H9 (cell line): ENCODE data around the gene CPSF4L. TPM values are rescaled to one million over a fixed set of nuclear protein-coding genes. Genes with fewer than 3 reads are reported as not detected.

Experiments
- DNase-seq: peaks from one replicate; pipeline ENCODE4 v3.0.0-alpha.2; 2017
- H2AFZ ChIP-seq: one replicate; pipeline ENCODE4 v1.6.1; 2013; ENCODE audit warnings: mild to moderate bottlenecking, low read length, control low read depth, moderate library complexity
- H2AK5ac ChIP-seq: 2 replicates; pipeline ENCODE4 v1.6.1; 2013; ENCODE audit warnings: low read length, control low read depth, mixed read lengths; ENCODE audit not compliant: insufficient read length
- H2BK120ac ChIP-seq: one replicate; pipeline ENCODE4 v1.6.1; 2013; ENCODE audit warnings: low read depth, mild to moderate bottlenecking, low read length, control low read depth, inconsistent platforms; ENCODE audit not compliant: poor library complexity, severe bottlenecking
- H2BK12ac ChIP-seq: 2 replicates; pipeline ENCODE4 v1.6.1; 2013; ENCODE audit warnings: low read length, control low read depth, mixed read lengths, low read depth; ENCODE audit not compliant: insufficient read length
- H2BK15ac ChIP-seq: 2 replicates; pipeline ENCODE4 v1.6.1; 2013; ENCODE audit warnings: low read depth, low read length, control low read depth
- H2BK20ac ChIP-seq: one replicate; pipeline ENCODE4 v1.6.1; 2013; ENCODE audit warnings: low read depth, mild to moderate bottlenecking, low read length, control low read depth, inconsistent platforms; ENCODE audit not compliant: poor library complexity, severe bottlenecking
- H2BK5ac ChIP-seq: 2 replicates; pipeline ENCODE4 v1.6.1; 2013; ENCODE audit warnings: low read length, control low read depth, mixed read lengths; ENCODE audit not compliant: insufficient read length
- H3K14ac ChIP-seq: 2 replicates; pipeline ENCODE4 v1.6.1; 2013; ENCODE audit warnings: low read length, control low read depth; ENCODE audit not compliant: insufficient read depth
- H3K18ac ChIP-seq: 2 replicates; pipeline ENCODE4 v1.6.1; 2013; ENCODE audit warnings: low read depth, mild to moderate bottlenecking, mixed read lengths, low read length, control low read depth; ENCODE audit not compliant: insufficient read length
- H3K23ac ChIP-seq: 2 replicates; pipeline ENCODE4 v1.6.1; 2013; ENCODE audit warnings: low read length, control low read depth, mixed read lengths, low read depth; ENCODE audit not compliant: insufficient read length
- H3K23me2 ChIP-seq: 2 replicates; pipeline ENCODE4 v1.6.1; 2013; ENCODE audit warnings: low read depth, mild to moderate bottlenecking, mixed read lengths, low read length, control low read depth; ENCODE audit not compliant: insufficient read length, poor library complexity, severe bottlenecking
- H3K27ac ChIP-seq: 2 replicates; pipeline ENCODE4 v1.5.1; 2013; ENCODE audit warnings: low read length, control low read depth, mixed read lengths, low read depth; ENCODE audit not compliant: insufficient read length
- H3K27me3 ChIP-seq: 2 replicates; pipeline ENCODE4 v1.6.1; 2013; ENCODE audit warnings: low read length, control low read depth, inconsistent platforms; ENCODE audit not compliant: insufficient read depth
- H3K4ac ChIP-seq: 2 replicates; pipeline ENCODE4 v1.6.1; 2013; ENCODE audit warnings: low read depth, mild to moderate bottlenecking, control low read depth, inconsistent platforms, low read length, moderate library complexity
- H3K4me1 ChIP-seq: 2 replicates; pipeline ENCODE4 v1.6.1; 2013; ENCODE audit warnings: low read length, control low read depth, inconsistent platforms; ENCODE audit not compliant: insufficient read depth
- H3K4me2 ChIP-seq: 2 replicates; pipeline ENCODE4 v1.6.1; 2013; ENCODE audit warnings: low read length, control low read depth, mixed read lengths; ENCODE audit not compliant: insufficient read length, insufficient read depth
- H3K56ac ChIP-seq: 2 replicates; pipeline ENCODE4 v1.6.1; 2013; ENCODE audit warnings: low read depth, mild to moderate bottlenecking, mixed read lengths, low read length, control low read depth; ENCODE audit not compliant: insufficient read length
- H3K79me1 ChIP-seq: 2 replicates; pipeline ENCODE4 v1.6.1; 2013; ENCODE audit warnings: low read depth, mild to moderate bottlenecking, moderate library complexity, low read length, control low read depth, inconsistent platforms; ENCODE audit not compliant: insufficient read depth, poor library complexity, severe bottlenecking
- H3K79me2 ChIP-seq: 2 replicates; pipeline ENCODE4 v1.6.1; 2013; ENCODE audit warnings: low read length, control low read depth, inconsistent platforms; ENCODE audit not compliant: insufficient read depth
- H3K9ac ChIP-seq: 2 replicates; pipeline ENCODE4 v1.6.1; 2013; ENCODE audit warnings: low read length, control low read depth, mixed read lengths; ENCODE audit not compliant: insufficient read length; ENCODE audit errors: extremely low read depth
- H3K9me3 ChIP-seq: one replicate; pipeline ENCODE4 v1.6.1; 2013; ENCODE audit warnings: low read depth, low read length, inconsistent platforms; ENCODE audit not compliant: control insufficient read depth
- H3T11ph ChIP-seq: one replicate; pipeline ENCODE4 v1.6.1; 2013; ENCODE audit warnings: mild to moderate bottlenecking, low read length, control low read depth, inconsistent platforms
- H4K20me1 ChIP-seq: one replicate; pipeline ENCODE4 v1.6.1; 2013; ENCODE audit not compliant: control insufficient read depth, insufficient read length, insufficient read depth
- H4K5ac ChIP-seq: 2 replicates; pipeline ENCODE4 v1.6.1; 2013; ENCODE audit warnings: low read depth, mild to moderate bottlenecking, mixed read lengths, low read length, control low read depth; ENCODE audit not compliant: insufficient read length
- H4K8ac ChIP-seq: replicated peaks from 2 replicates; pipeline ENCODE4 v1.6.1; 2013; ENCODE audit warnings: low read length, control low read depth, mixed read lengths, low read depth; ENCODE audit not compliant: insufficient read length
- H4K91ac ChIP-seq: 2 replicates; pipeline ENCODE4 v1.6.1; 2013; ENCODE audit warnings: low read depth, mild to moderate bottlenecking, moderate library complexity, mixed read lengths, low read length, control low read depth; ENCODE audit not compliant: insufficient read length
- H3K27ac Mint-ChIP-seq, 3 experiments: 2 replicates in 2 of 3; 3 replicates in 1 of 3; pipeline ENCODE4 v1.8.0; 2020 to 2021; ENCODE audit warnings: mixed read lengths in 3 of 3, mild to moderate bottlenecking in 1 of 3, moderate library complexity in 1 of 3
- H3K27me3 Mint-ChIP-seq: 2 replicates; pipeline ENCODE4 v1.8.0; 2021; ENCODE audit warnings: low read depth, mild to moderate bottlenecking, moderate library complexity, mixed read lengths
- H3K36me3 Mint-ChIP-seq, 3 experiments: 2 replicates in 2 of 3; 3 replicates in 1 of 3; pipeline ENCODE4 v1.8.0; 2020 to 2021; ENCODE audit warnings: low read depth in 3 of 3, mixed read lengths in 3 of 3; ENCODE audit not compliant: insufficient read depth in 1 of 3
- H3K4me1 Mint-ChIP-seq, 2 experiments: 2 replicates each; pipeline ENCODE4 v1.8.0; 2020; ENCODE audit warnings: mixed read lengths in 2 of 2
- H3K4me3 Mint-ChIP-seq, 2 experiments: 2 replicates in 1 of 2; 3 replicates in 1 of 2; pipeline ENCODE4 v1.8.0; 2020 to 2021; ENCODE audit warnings: mild to moderate bottlenecking in 2 of 2, mixed read lengths in 2 of 2, moderate library complexity in 1 of 2
- H3K9me3 Mint-ChIP-seq, 2 experiments: 2 replicates in 1 of 2; 3 replicates in 1 of 2; pipeline ENCODE4 v1.8.0; 2020; ENCODE audit warnings: mild to moderate bottlenecking in 2 of 2, mixed read lengths in 2 of 2, moderate library complexity in 1 of 2
- WGBS: extraction: QIAGEN DNeasy Blood & Tissue Kit; methylation state at CpG from one replicate; pipeline ENCODE4 v1.1.7; 2013; ENCODE audit warnings: missing lambda C conversion rate, low lambda C conversion rate, mixed read lengths; ENCODE audit not compliant: insufficient read length; ENCODE audit errors: extremely low coverage; 5-methylcytosine and 5-hydroxymethylcytosine counted together
- total RNA-seq: library from RNA; stranded (reverse); gene quantifications from 2 replicates; pipeline ENCODE4 v1.2.1, GENCODE V29; 2021
- TF ChIP-seq, protein P1 (sequence below): fragments of 200-600 bp; sonication (generic); conservative IDR thresholded peaks from 3 replicates; pipeline ENCODE4 v1.8.0; 2021; ENCODE audit warnings: antibody characterized with exemption, mild to moderate bottlenecking

The CPSF4L gene
- total RNA-seq, 1 experiment from 2014 or later = not detected

DNA sequence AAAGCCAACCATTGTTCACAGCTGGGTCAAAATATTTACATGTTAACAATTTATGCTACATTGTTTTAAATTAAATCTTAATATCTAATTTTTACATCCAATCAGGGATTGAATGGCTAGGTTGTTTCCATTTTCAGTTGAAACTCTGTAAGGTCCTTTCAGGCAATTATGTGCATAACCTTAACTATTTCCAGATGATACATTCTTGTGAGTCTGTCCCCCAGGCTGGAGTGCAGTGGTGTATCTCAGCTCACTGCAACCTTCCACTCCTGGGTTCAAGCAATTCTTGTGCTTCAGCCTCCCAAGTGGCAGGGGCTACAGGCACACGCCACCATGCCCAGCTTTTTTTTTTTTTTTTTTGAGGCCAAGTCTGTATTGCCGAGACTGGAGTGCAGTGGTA is 39.7 kb upstream of the CPSF4L start:
- Histone ChIP-seq H3K14ac (no peak overlapping the region), H3T11ph (no peak overlapping the region), H2BK5ac (no peak overlapping the region), H3K79me1 (no peaks in the 10 kb centered on the region), H2BK12ac (no peak overlapping the region), H4K20me1 (no peaks in the 10 kb centered on the region), H3K9ac (no peak overlapping the region), H4K91ac (no peak overlapping the region), H2BK20ac (no peak overlapping the region), H3K23ac (no peak overlapping the region), H3K56ac (no peak overlapping the region), H2BK120ac (no peak overlapping the region), H2BK15ac (no peak overlapping the region), H2AFZ (no peak overlapping the region), H2AK5ac (no peak overlapping the region), H3K18ac (no peak overlapping the region), H3K27ac (no peak overlapping the region), H4K5ac (no peak overlapping the region), H3K4ac (no peak overlapping the region), H3K4me2 (no peak overlapping the region), H3K9me3 (no peaks in the 10 kb centered on the region), H3K23me2 (no peaks in the 10 kb centered on the region), H3K79me2 (no peaks in the 10 kb centered on the region), H3K4me1 (peaks cover 4% of the 10 kb centered on the region; the same call in 1 of the 2 replicates), H4K8ac (no peak overlapping the region), H3K27me3 (no peaks in the 10 kb centered on the region)
- peaks cover 0 to 7% (median 0%) of the 10 kb centered on the region in 3 experiments; a peak in 2 of 7 replicates for H3K36me3 Mint-ChIP-seq
- TF ChIP-seq, protein P1, sequence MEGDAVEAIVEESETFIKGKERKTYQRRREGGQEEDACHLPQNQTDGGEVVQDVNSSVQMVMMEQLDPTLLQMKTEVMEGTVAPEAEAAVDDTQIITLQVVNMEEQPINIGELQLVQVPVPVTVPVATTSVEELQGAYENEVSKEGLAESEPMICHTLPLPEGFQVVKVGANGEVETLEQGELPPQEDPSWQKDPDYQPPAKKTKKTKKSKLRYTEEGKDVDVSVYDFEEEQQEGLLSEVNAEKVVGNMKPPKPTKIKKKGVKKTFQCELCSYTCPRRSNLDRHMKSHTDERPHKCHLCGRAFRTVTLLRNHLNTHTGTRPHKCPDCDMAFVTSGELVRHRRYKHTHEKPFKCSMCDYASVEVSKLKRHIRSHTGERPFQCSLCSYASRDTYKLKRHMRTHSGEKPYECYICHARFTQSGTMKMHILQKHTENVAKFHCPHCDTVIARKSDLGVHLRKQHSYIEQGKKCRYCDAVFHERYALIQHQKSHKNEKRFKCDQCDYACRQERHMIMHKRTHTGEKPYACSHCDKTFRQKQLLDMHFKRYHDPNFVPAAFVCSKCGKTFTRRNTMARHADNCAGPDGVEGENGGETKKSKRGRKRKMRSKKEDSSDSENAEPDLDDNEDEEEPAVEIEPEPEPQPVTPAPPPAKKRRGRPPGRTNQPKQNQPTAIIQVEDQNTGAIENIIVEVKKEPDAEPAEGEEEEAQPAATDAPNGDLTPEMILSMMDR = no peak
- H3K27ac Mint-ChIP-seq = no peak overlapping the region
- H3K27me3 Mint-ChIP-seq = 0 out of 2 replicates have a peak, but pooled peaks cover 2% of the 10 kb centered on the region
- no CpG with 5 or more reads among the region's 2 CpGs for WGBS
- no peak overlapping the region for H3K4me3 Mint-ChIP-seq
- peaks cover 34 to 39% of the 10 kb centered on the region in 2 experiments for H3K4me1 Mint-ChIP-seq
- H3K9me3 Mint-ChIP-seq = no peaks in the 10 kb centered on the region
- no peak for DNase-seq
